ENCODE results near the gene RIMBP3B. TPM values are rescaled to one million over a fixed set of nuclear protein-coding genes. Genes with fewer than 3 reads are reported as not detected.
"Not testable (repeated sequence)": the region's sequence is repeated elsewhere in the genome, so short reads cannot be mapped to it uniquely, and the experiment has no call there.

RIMBP3B gene
- total and polyA plus RNA-seq, 10 of the 15 experiments (the other 5 are each of a cell fraction or from before 2014, with no cell fraction given): under 0.01 to 0.21 (median 0.04) TPM; not detected in 3

- H4K20me1 ChIP-seq (ENCODE audit: control insufficient read depth, insufficient read depth); H3K36me3 ChIP-seq (ENCODE audit: control insufficient read depth in 2 of 2, insufficient read depth in 2 of 2, low read length in 1 of 2); POLR2A ChIA-PET; SMC1A ChIA-PET (ENCODE audit: uncharacterized antibody, unreplicated experiment); H3K4me1 ChIP-seq (ENCODE audit: control insufficient read depth, insufficient read depth, low read length); BruUV-seq (replicated peaks); H3K4me3 ChIP-seq; H3K4me2 ChIP-seq (ENCODE audit: control insufficient read depth, insufficient read depth); H3K27ac ChIP-seq (ENCODE audit: control insufficient read depth, insufficient read depth); H3K9ac ChIP-seq (ENCODE audit: control insufficient read depth, insufficient read depth, low read length); CTCF ChIA-PET; H2AFZ ChIP-seq (ENCODE audit: control insufficient read depth, low read depth, low read length); in situ Hi-C loops (cut with MboI); ATAC-seq; RAD21 ChIA-PET (ENCODE audit: unreplicated experiment); intact Hi-C loops (cut with micrococcal nuclease; ENCODE audit: unreplicated experiment); DNase-seq (ENCODE audit: low read depth, low spot score); H3K79me2 ChIP-seq (ENCODE audit: control insufficient read depth, insufficient read depth, low read length); FAIRE-seq; H3K9me3 ChIP-seq (replicated peaks; ENCODE audit: control insufficient read depth, insufficient read depth, low read length); H3K27me3 ChIP-seq (replicated peaks in 1 of 2; ENCODE audit: control insufficient read depth in 2 of 2, insufficient read depth in 2 of 2, low read length in 1 of 2): not testable (repeated sequence)
- no CpG with 5 or more reads among the region's 7 CpGs for WGBS (ENCODE audit: insufficient coverage, insufficient replicate concordance, low lambda C conversion rate, missing lambda C conversion rate)
These were observed 5.9 kb downstream of the RIMBP3B start for GRCh38 chr22:21389480-21389879.

GRCh38 chr22:21390013-21390412 lies 6.5 kb downstream of the RIMBP3B start:
- BruUV-seq (replicated peaks); H3K36me3 ChIP-seq (ENCODE audit: control insufficient read depth in 2 of 2, insufficient read depth in 2 of 2, low read length in 1 of 2); in situ Hi-C loops (cut with MboI); RAD21 ChIA-PET (ENCODE audit: unreplicated experiment); H3K27me3 ChIP-seq (replicated peaks in 1 of 2; ENCODE audit: control insufficient read depth in 2 of 2, insufficient read depth in 2 of 2, low read length in 1 of 2); POLR2A ChIA-PET; FAIRE-seq; H3K4me1 ChIP-seq (ENCODE audit: control insufficient read depth, insufficient read depth, low read length); ATAC-seq; H4K20me1 ChIP-seq (ENCODE audit: control insufficient read depth, insufficient read depth); SMC1A ChIA-PET (ENCODE audit: uncharacterized antibody, unreplicated experiment); H3K4me3 ChIP-seq; H3K9ac ChIP-seq (ENCODE audit: control insufficient read depth, insufficient read depth, low read length); DNase-seq (ENCODE audit: low read depth, low spot score); intact Hi-C loops (cut with micrococcal nuclease; ENCODE audit: unreplicated experiment); H3K79me2 ChIP-seq (ENCODE audit: control insufficient read depth, insufficient read depth, low read length); H3K27ac ChIP-seq (ENCODE audit: control insufficient read depth, insufficient read depth); H3K9me3 ChIP-seq (replicated peaks; ENCODE audit: control insufficient read depth, insufficient read depth, low read length); CTCF ChIA-PET; H3K4me2 ChIP-seq (ENCODE audit: control insufficient read depth, insufficient read depth); H2AFZ ChIP-seq (ENCODE audit: control insufficient read depth, low read depth, low read length): not testable (repeated sequence)
- no CpG with 5 or more reads among the region's 9 CpGs for WGBS (ENCODE audit: insufficient coverage, insufficient replicate concordance, low lambda C conversion rate, missing lambda C conversion rate)

GRCh38 chr22:21394613-21395012 lies 11.1 kb downstream of the RIMBP3B start:
- H3K27me3 ChIP-seq (replicated peaks in 1 of 2; ENCODE audit: control insufficient read depth in 2 of 2, insufficient read depth in 2 of 2, low read length in 1 of 2); SMC1A ChIA-PET (ENCODE audit: uncharacterized antibody, unreplicated experiment); H3K9ac ChIP-seq (ENCODE audit: control insufficient read depth, insufficient read depth, low read length); H3K4me2 ChIP-seq (ENCODE audit: control insufficient read depth, insufficient read depth); H3K4me3 ChIP-seq; FAIRE-seq; BruUV-seq (replicated peaks); H3K36me3 ChIP-seq (ENCODE audit: control insufficient read depth in 2 of 2, insufficient read depth in 2 of 2, low read length in 1 of 2); H3K27ac ChIP-seq (ENCODE audit: control insufficient read depth, insufficient read depth); H3K79me2 ChIP-seq (ENCODE audit: control insufficient read depth, insufficient read depth, low read length); DNase-seq (ENCODE audit: low read depth, low spot score); RAD21 ChIA-PET (ENCODE audit: unreplicated experiment); H3K4me1 ChIP-seq (ENCODE audit: control insufficient read depth, insufficient read depth, low read length); H2AFZ ChIP-seq (ENCODE audit: control insufficient read depth, low read depth, low read length); H3K9me3 ChIP-seq (replicated peaks; ENCODE audit: control insufficient read depth, insufficient read depth, low read length); ATAC-seq; H4K20me1 ChIP-seq (ENCODE audit: control insufficient read depth, insufficient read depth); intact Hi-C loops (cut with micrococcal nuclease; ENCODE audit: unreplicated experiment); in situ Hi-C loops (cut with MboI); CTCF ChIA-PET; POLR2A ChIA-PET: not testable (repeated sequence)
- WGBS (ENCODE audit: insufficient coverage, insufficient replicate concordance, low lambda C conversion rate, missing lambda C conversion rate): no CpG with 5 or more reads among the region's 7 CpGs

- H3K4me3 ChIP-seq; H3K27me3 ChIP-seq (replicated peaks in 1 of 2; ENCODE audit: control insufficient read depth in 2 of 2, insufficient read depth in 2 of 2, low read length in 1 of 2); intact Hi-C loops (cut with micrococcal nuclease; ENCODE audit: unreplicated experiment); H3K9me3 ChIP-seq (replicated peaks; ENCODE audit: control insufficient read depth, insufficient read depth, low read length); H3K79me2 ChIP-seq (ENCODE audit: control insufficient read depth, insufficient read depth, low read length); in situ Hi-C loops (cut with MboI); H2AFZ ChIP-seq (ENCODE audit: control insufficient read depth, low read depth, low read length); H3K36me3 ChIP-seq (ENCODE audit: control insufficient read depth in 2 of 2, insufficient read depth in 2 of 2, low read length in 1 of 2); H4K20me1 ChIP-seq (ENCODE audit: control insufficient read depth, insufficient read depth); DNase-seq (ENCODE audit: low read depth, low spot score); H3K4me2 ChIP-seq (ENCODE audit: control insufficient read depth, insufficient read depth); BruUV-seq (replicated peaks); CTCF ChIA-PET; H3K4me1 ChIP-seq (ENCODE audit: control insufficient read depth, insufficient read depth, low read length); SMC1A ChIA-PET (ENCODE audit: uncharacterized antibody, unreplicated experiment); FAIRE-seq; ATAC-seq; H3K9ac ChIP-seq (ENCODE audit: control insufficient read depth, insufficient read depth, low read length); RAD21 ChIA-PET (ENCODE audit: unreplicated experiment); POLR2A ChIA-PET; H3K27ac ChIP-seq (ENCODE audit: control insufficient read depth, insufficient read depth): not testable (repeated sequence)
- WGBS (ENCODE audit: insufficient coverage, insufficient replicate concordance, low lambda C conversion rate, missing lambda C conversion rate): no CpG with 5 or more reads among the region's 21 CpGs
These were observed 17.8 kb downstream of the RIMBP3B start for GRCh38 chr22:21401197-21401969.
